Measurements from ENCODE around the gene TENM4.

GRCh38 chr11:79392161-79392560 lies 48.7 kb downstream of the TENM4 start:
- no peak for TF ChIP-seq POLR2AphosphoS5 (IDR thresholded peaks at IDR 0.05; ENCODE audit: low read depth, low read length)
- no peak for TF ChIP-seq CTCF (IDR thresholded peaks at IDR 0.05)
- no peak for TF ChIP-seq TCF7L2 (IDR thresholded peaks at IDR 0.05; ENCODE audit: low read depth, low read length)
- TF ChIP-seq SIN3A (IDR thresholded peaks at IDR 0.05; ENCODE audit: borderline replicate concordance, insufficient read depth, low read depth, low read length) = no peak
- TF ChIP-seq REST (IDR thresholded peaks at IDR 0.05; ENCODE audit: insufficient read depth in 1 of 2, low read depth in 2 of 2, low read length in 1 of 2) = no peak
